Stimulated activated CD8-positive, alpha-beta memory T cell treated with anti-CD3 and anti-CD28 coated beads, Interleukin-15, amount 100 ng/mL, for 1 hour (primary cell): ENCODE measurements around the gene MTHFD2L.

Experiments used
- DNase-seq: peaks from one replicate; pipeline ENCODE4 v3.0.0-alpha.2; 2020; ENCODE audit warnings: low read depth

Gene MTHFD2L

DNA sequence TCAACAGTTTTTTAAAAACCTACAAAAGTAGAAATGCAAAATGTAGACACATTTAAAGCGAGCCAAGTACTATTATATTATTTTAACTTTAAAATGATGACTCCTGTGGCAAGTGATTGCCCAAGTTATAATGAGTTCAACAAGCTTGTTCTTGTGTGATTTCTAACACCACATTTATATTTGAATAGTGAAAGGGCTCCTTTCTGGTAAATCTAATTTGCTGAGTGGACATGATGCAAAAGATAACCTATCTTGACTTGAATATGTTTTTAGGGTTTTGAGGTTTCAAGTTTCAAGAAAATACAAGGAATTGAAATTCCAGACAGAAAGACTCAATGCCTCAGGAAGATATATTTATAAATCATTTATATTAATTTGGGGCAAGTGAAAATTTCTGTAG lies 149.3 kb downstream of the MTHFD2L start:
- no peak for DNase-seq

DNA sequence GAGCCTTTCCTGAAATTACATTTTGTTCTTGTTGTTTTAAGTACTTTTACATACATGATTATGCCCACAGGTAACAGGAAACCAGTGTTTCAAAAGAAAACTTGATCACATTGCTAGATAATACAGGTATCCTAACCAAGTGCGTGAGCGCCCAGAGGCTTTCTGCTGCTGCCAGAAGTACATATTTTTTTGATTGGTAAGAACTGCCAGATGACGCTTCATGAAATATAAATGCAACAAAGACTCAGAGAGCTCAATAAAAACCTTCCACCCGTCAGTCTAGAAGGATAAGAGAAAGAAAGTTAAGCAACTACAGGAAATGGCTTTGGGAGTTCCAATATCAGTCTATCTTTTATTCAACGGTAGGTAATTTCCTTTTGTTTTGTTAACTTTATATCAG lies 150.3 kb downstream of the MTHFD2L start, which contains the start of gene EPGN:
EPGN (plus strand) TSS at position 256 of the 400 bp plus-strand sequence; CDS start at position 320, 64 bp downstream.
- DNase-seq: no peak

DNA sequence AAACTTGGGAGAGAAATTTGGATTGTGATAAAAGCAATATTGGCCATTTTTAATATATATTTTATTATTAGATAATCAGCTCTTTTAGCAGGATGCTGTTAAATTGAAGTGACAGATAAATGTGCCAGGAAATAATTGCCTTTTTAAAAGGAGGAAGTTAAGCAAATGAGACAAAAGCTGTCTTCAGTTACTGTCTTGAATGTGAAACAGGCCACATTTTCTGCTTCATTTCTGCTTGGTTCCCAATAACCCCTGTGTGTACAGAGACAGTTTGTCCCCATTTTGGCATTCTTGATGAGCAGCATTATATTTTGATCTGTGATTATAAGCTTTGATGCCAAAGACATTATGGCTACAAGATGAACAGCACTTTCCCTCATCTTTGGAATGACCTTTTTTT lies 151.3 kb downstream of the MTHFD2L start:
- no peak for DNase-seq

DNA sequence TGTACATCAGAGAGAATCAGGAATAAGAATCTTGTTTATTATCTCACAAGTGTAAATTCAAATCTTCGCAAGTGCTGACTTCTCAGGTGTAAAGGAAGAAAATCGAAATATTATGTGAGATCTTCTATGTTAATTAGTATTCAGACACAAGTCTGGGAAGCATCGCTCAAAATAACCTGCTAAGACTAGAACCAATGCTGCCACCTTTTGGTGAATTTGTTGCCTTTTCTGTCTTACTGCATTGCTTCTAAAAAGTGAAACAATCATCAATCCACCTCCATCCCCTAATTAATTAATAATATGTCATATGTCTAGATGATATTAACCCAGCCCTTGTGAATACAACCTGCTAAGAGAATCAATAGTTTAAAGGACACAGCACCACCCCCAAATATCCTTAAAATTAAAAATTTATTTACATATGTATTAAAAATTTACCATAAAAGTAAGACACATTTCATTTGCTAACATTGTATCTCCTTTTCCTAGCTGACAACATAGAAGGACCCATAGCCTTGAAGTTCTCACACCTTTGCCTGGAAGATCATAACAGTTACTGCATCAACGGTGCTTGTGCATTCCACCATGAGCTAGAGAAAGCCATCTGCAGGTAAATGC lies 153.9 kb downstream of the MTHFD2L start:
- no peak for DNase-seq

DNA sequence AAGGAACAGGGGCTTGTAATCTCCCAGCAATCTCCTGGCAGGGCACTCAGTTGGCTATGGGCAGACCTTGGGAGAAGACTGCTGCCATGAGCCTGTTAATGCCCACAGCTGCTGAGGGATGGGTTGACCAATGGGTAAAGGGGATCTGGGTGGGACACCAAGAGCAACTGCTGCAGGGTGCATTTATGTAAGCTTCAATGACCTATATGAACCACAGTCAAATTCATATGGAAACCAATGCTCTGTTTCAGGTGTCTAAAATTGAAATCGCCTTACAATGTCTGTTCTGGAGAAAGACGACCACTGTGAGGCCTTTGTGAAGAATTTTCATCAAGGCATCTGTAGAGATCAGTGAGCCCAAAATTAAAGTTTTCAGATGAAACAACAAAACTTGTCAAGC lies 156.4 kb downstream of the MTHFD2L start:
- no peak for DNase-seq

DNA sequence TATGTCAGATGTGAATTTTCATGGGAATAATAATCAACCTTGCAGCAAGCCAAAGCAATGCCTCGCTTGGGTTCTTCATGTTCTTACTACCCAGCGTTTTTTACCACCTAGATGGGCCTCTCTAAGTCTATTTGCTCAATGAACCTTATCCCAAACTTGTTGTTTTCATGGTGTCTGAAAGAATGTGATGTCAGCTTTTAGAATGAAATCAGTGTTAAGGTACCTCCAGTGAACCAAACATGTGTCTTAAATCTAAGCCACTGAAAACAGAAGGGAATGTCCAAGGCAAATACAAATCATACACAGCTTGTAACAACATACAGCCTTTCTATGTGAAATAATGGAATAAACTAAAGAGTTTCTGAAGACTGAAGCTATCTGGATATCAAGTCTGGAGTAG lies 157.0 kb downstream of the MTHFD2L start:
- DNase-seq: no peak

DNA sequence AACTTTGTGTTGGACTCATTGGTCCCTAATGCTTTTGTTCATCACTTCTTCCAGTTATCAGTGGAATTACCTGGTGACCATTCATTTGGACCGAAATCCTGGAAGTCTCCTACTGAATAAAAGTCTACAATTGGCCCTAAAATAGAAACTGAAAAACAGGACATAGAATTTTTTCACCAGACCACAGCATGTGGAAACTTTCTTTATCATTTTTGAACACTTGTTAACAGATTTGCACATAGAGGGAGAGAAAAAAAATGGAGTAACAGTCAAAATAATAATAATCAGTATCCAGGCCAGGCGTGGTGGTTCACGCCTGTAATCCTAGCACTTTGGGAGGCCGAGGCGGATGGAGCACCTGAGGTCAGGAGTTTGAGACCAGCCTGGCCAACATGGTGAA lies 157.5 kb downstream of the MTHFD2L start:
- no peak for DNase-seq

DNA sequence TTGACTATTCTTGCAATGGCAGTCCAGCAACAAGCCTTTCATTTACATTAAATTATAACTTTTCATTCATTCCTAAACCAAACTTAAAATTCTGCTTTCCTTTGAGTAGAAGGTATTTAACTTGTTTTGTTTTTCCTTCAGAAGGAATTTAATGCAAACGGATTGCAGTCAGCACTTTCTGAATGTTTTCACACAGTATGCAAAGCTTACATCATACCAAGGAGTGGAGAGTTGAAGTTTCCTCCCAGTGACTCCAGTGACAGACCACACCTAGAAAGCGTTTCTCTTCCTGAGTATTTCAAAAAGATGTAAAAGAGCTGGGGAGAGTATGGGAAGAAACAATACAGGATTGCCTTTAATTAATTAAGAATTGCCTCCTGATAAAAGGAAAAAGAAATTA lies 158.5 kb downstream of the MTHFD2L start:
- DNase-seq: no peak

DNA sequence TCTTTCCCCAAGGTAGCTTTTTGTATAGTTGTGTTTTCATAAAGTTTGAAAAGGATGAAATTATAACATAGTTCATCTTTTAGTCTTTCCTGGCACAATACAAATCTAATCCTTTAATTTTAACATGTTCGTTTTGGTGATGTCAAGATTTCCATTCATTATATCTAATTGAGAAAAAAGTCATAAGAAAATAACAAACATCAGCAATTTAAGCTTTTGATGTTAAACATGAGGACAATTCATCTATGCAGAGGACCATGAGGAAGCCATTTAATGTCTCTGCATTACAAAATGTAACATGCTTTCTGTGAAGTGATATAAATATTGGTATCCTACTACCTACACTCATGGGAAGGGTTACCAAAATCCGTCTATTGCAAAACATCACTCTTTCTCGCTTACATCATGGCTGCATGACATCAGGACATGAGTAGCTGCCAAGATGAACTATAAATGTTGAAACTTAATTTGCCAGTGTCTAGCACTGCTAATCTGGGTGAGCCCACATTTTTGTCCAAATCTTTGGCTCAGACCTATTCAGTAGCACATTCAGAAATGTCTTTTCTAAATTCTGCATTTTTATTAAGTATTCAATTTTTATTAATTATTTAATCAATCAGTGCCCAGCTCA lies 159.8 kb downstream of the MTHFD2L start:
- DNase-seq: no peak

DNA sequence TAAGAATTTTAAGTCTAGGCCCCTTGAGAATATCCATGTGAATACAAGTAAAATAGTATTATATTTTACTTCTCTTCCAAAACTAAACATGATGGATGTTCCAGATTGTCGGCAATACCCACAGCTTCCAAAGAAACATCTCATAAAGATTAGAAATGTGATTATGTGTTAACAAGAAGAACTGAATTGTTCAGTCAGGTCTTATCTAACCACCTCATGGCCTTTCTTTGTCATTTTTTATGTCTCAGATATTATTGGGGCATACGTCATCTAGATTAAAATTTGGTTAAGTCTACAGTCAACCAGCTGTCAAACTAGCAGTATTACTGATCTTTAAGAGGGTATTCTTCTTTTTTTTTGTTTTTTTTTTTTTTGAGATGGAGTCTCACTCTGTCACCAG lies 160.4 kb downstream of the MTHFD2L start:
- DNase-seq: no peak

DNA sequence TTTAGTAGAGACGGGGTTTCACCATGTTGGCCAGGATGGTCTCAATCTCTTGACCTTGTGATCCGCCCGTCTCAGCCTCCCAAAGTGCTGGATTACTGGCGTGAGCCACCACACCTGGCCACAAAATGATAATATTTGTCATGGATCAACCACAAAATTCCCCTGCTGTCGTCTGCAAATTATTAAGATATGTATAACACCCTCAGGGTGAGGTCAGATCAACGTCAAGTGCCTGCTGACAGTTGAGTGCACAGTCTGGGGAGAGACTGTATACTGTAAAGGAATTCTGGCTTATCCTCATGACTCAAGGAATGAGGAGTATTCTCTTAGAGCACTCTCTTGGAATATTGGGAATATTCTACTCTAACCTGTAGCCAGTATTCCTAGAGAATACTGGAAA lies 161.6 kb downstream of the MTHFD2L start:
- DNase-seq: no peak

DNA sequence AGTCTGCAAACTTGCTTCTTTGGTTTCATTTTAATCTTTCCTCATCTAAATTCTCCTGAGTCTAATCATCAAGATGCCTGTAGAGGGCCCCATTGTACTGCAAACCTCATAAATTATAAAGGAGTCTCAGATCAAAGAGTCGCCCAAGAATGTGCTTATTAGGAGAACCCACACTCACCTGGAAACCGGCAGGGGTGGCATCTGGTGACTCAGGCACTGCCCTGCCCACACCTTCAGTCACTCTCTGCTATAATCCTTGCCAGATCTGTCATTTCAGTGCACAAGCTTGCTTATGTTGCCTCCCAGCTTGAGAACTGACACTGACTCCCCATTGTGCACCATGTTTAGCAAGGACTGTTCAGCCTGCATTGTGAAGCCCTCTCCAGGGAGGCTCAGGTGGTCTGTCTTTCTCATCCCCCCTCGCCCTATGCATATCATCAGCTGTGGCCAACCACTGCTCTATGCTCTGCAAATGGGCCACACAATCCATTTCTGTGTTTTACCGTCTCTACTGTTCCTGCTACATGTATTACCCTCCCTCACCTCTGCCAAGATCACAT lies 162.7 kb downstream of the MTHFD2L start:
- DNase-seq: no peak

DNA sequence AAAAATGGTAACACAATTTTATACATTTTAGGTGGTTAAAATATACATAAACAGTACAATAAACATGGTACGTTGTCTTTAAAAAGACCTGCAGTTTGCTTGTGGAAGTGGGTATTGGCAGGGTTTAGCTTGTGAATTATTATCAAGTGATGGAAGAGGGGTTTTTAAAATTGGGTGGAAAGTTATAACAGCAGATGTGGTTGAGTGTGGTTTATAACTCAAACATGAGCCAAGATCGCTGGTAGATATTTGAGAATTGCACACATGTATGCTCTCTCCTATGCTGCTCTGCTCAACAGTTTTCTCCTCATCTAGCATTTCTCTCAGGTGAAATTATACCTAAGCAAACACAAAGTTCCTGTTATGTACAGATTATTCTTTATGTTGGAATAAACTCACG lies 164.4 kb downstream of the MTHFD2L start:
- no peak for DNase-seq

DNA sequence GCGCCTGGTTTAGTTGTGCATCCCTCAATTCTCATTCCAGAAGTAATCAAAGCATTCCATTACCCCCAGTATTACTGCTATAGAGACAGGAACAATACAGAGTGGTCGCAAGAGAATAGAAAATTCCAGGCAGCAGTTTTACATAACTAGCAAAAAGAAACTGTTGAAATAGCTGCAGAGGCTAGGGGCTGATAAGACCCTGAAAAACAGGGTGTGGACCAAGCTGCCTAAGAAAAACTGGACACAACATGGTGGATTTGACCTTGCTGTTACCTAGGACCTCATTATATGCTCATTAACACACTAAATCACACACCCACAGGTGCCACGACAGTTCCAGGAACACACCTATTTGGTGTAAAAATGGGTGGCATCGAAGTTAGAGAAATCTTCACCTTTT lies 165.7 kb downstream of the MTHFD2L start:
- DNase-seq: no peak

DNA sequence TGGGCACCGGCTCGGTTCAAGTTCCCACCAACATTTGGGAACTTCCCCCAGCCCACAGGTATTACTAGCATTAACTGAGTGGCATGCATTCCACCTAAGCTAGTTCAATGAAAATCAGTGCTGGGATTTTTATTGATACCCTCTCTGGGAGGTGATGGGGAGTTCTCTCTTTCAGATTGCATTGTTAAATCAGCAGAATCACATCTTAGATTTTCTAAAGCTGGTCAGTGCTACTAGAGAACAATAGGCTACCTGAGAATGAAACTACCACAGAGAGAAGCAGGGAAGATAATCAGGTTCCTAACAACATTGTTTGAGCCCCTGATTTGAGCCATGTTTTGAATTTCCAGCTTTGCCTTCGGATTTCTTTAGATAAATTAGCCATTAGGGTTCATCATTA lies 166.3 kb downstream of the MTHFD2L start:
- no peak for DNase-seq

DNA sequence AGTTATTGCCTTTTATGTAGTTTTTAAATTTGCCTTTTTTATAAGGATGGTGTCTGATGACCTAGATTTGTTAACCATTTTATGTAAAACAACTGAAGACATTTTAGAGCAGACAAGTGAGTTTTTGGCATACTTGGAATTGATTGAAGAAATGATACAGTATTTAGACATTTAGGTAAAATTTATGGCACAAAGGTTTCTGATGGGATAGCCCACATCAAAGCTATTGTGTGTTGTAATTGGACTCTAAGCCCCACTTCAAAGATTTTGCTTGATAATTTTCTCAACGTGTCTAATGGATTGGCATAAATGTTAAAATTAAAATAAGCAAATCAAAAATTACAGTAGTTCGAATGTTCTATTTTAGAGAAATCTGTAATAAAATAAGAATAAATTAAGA lies 168.0 kb downstream of the MTHFD2L start:
- DNase-seq: no peak

DNA sequence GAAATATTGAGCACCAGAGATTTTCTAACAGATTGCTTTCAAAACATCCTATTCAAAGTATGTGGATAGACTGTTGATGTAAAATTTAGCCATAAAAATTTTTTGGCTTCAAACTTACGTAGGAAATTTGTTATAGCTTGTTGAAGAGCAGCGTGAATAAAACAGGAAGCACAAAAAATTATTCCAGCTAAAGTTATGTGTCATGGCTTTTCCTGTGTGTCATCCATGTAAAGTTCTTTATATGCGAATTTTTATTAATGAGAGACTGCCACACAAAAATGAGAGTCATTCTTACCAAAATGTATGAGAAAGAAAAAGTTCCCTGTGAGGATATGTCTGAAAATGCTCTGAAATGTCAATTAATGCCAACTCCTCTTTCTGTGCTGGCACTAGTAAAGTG lies 169.8 kb downstream of the MTHFD2L start:
- DNase-seq: no peak

DNA sequence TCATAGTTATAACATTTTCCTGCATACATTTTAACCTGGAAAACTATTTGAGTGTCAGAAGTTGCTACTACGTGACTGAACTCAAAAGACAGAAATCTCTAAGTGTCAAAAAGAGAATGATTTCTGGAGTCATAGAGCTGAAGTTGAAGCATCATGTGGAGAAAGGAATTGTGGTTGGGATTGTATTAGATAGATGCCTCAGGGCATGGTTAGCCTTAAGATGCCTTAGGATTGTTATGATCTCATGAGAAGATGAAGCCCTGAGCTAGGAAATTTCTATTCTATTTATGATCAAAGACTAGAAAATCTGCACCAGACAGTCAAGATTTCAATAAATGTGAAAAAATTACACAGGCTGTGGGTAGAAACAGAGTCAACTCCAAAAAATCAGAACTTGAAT lies 170.6 kb downstream of the MTHFD2L start:
- DNase-seq: no peak

DNA sequence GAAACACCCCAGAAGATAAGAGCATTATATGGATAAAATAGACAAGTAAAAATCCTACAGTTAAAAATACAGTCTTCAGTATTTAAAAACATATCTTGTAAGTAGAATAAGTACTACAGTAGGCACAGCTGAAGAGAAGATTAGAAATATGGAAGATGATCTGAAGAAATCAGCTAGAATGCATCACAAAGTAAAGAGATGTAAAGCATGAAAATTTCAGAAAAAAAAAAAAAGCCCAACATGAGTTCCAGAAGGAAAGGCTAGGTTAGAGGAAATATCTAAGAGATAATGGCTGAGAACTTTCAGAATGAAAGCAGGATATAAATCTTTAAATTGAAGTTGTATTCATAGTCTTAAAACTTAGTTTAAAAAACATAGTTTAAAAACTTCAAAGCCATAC lies 171.4 kb downstream of the MTHFD2L start:
- no peak for DNase-seq

DNA sequence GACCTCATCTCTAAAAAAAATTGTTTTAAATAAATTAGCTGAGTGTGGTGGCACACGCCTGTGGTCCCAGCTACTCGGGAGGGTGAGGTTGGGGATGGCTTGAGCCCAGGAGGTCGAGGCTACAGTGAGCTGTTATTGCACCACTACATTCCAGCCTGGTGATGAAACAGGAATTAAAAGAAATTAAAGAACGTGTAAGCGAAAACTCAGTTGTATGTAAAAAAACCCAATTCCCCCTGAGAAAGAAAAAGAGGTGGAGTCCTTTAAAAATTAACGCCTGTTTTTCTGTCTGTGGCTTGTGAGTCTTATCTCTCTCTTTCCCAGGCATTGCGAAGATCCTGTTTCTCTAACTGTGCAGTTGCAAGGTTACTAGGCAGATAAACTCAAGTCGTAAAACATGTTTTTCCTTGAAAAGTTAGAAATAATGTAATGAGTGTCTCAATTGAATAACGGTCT lies 172.4 kb downstream of the MTHFD2L start:
- DNase-seq: no peak

DNA sequence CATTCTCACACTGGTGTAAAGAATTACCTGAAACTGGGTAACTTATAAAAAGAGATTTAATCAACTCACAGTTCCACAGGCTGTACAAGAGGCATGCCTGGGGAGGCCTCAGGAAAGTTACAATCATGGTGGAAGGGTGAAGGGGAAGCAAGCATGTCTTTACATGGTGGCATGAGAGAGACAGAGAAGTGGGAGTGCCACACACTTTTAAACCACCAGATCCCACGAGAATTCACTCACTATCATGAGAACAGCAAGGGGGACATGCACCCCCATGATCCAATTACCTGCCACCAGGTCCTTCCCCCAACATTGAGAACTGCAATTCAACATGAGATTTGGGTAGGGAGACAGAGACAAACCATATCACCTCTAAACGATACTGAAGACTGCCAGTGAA lies 173.3 kb downstream of the MTHFD2L start:
- no peak for DNase-seq

DNA sequence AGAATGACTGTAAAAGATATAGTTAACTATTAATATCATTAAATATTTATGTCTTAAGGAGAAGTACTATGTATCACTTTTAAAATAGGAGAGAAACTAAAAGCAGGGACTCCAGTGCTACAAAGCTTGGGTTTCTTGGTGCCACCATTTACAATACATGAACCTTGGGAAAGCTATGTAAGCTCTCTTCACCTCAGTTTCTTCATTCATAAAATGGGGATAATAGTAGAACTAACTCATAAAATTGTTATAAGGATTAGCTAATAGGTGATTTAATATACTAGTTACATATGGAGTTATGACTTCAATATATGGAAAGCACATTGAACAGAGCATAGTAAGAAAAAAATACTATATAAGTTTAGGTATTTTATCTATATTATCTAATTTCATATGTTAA lies 174.0 kb downstream of the MTHFD2L start:
- no peak for DNase-seq

DNA sequence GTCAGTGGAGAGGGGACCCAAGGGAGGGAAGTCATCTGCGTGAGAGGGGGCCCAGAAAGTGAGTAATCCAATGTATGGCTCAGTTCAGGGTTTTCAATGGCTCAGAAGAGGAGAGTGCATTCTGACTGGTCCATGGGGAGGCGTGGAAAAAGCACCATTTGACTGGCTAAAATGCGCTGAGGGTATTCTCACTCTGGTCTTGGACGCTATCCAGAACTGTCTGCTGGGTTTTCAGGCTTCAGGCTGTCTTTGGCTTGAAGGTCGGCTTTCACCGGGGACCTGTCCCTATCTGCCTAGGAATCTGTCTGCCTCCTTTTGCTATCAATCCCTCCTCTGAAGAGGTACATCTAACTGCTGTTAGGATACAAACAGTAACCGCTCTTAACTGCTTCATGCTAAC lies 176.7 kb downstream of the MTHFD2L start:
- DNase-seq: no peak
